Bronchial epithelial cell (primary cell): ENCODE data around the gene PAPPA2. TPM values are rescaled to one million over a fixed set of nuclear protein-coding genes. Genes with fewer than 3 reads are reported as not detected.
"Not testable (repeated sequence)": the region's sequence is repeated elsewhere in the genome, so short reads cannot be mapped to it uniquely, and the experiment has no call there.

Source experiments
- DNase-seq: peaks from one replicate; pipeline ENCODE4 v3.0.0-alpha.2; 2010; ENCODE audit warnings: low read depth
- FAIRE-seq: peaks from 2 replicates; lab custom pipeline; 2011; peaks lifted over from hg19 to GRCh38; lab: Jason Lieb, UNC
- H3K27me3 ChIP-seq: 2 replicates; pipeline ENCODE4 v1.5.1; 2011; ENCODE audit warnings: low read length; ENCODE audit not compliant: control insufficient read depth, insufficient read depth
- H3K36me3 ChIP-seq: 2 replicates; pipeline ENCODE4 v1.5.1; 2011; ENCODE audit warnings: low read length; ENCODE audit not compliant: control insufficient read depth, insufficient read depth
- H3K4me3 ChIP-seq: 2 replicates; pipeline ENCODE4 v1.5.1; 2011; ENCODE audit warnings: mild to moderate bottlenecking, low read depth, low read length, control low read depth
- CTCF ChIP-seq: IDR thresholded peaks from 2 replicates; pipeline ENCODE4 v1.5.1; 2011; ENCODE audit warnings: mild to moderate bottlenecking, moderate library complexity, low read length, control low read depth, inconsistent platforms; ENCODE audit not compliant: insufficient read depth, severe bottlenecking
- total RNA-seq: library from RNA; depleted of rRNA; stranded (reverse); fragments of >200 nt; gene quantifications from 2 replicates; pipeline ENCODE4 v1.2.1, GENCODE V29; 2014

The PAPPA2 gene
- total RNA-seq, 1 donor from 2014 or later, result 8.7 TPM

- H3K36me3 ChIP-seq, result no peaks in the 10 kb centered on the region
- DNase-seq (no peak), FAIRE-seq (no peak)
- no peaks in the 10 kb centered on the region for H3K27me3 ChIP-seq
- no peak for TF ChIP-seq CTCF
- H3K4me3 ChIP-seq, result no peak overlapping the region
Measured at GRCh38 chr1:176440176-176440575, 22.8 kb upstream of the PAPPA2 start.

GRCh38 chr1:176444286-176444685 lies 18.7 kb upstream of the PAPPA2 start:
- no peak for TF ChIP-seq CTCF

GRCh38 chr1:176445402-176445801 lies 17.6 kb upstream of the PAPPA2 start:
- DNase-seq, result no peak
- Histone ChIP-seq H3K36me3 (no peaks in the 10 kb centered on the region), H3K27me3 (no peaks in the 10 kb centered on the region), H3K4me3 (no peak overlapping the region)
- no peak for FAIRE-seq
- no peak for TF ChIP-seq CTCF

More at GRCh38 chr1:176444286-176444685, 18.7 kb upstream of the PAPPA2 start:
- Histone ChIP-seq H3K36me3 (no peaks in the 10 kb centered on the region), H3K4me3 (no peak overlapping the region), H3K27me3 (no peaks in the 10 kb centered on the region)
- no peak for FAIRE-seq
- DNase-seq, result no peak

- DNase-seq, result peak; percentile 38
- no peak for FAIRE-seq
Measured at GRCh38 chr1:176448340-176448739, 14.6 kb upstream of the PAPPA2 start.

GRCh38 chr1:176450526-176450925 lies 12.4 kb upstream of the PAPPA2 start:
- Histone ChIP-seq H3K4me3 (no peak overlapping the region), H3K36me3 (no peaks in the 10 kb centered on the region), H3K27me3 (no peaks in the 10 kb centered on the region)
- FAIRE-seq, result peak; percentile 55
- no peak for TF ChIP-seq CTCF
- DNase-seq, result peak; percentile 54

More at GRCh38 chr1:176448340-176448739, 14.6 kb upstream of the PAPPA2 start:
- H3K27me3 ChIP-seq, result no peaks in the 10 kb centered on the region
- TF ChIP-seq CTCF, result no peak
- H3K36me3 ChIP-seq, result no peaks in the 10 kb centered on the region
- no peak overlapping the region for H3K4me3 ChIP-seq

GRCh38 chr1:176451741-176452140 lies 11.2 kb upstream of the PAPPA2 start:
- not testable (repeated sequence) for DNase-seq, H3K27me3 ChIP-seq, FAIRE-seq, H3K36me3 ChIP-seq, H3K4me3 ChIP-seq
